ENCODE measurements around the gene SDR42E2. TPM values are rescaled to one million over a fixed set of nuclear protein-coding genes. Genes with fewer than 3 reads are reported as not detected.
A peak's percentile ranks its signal among the peaks of the same experiment; 100 is the strongest.

Gene SDR42E2
- total RNA-seq, 1 experiment from 2014 or later: 0.05 TPM

DNA sequence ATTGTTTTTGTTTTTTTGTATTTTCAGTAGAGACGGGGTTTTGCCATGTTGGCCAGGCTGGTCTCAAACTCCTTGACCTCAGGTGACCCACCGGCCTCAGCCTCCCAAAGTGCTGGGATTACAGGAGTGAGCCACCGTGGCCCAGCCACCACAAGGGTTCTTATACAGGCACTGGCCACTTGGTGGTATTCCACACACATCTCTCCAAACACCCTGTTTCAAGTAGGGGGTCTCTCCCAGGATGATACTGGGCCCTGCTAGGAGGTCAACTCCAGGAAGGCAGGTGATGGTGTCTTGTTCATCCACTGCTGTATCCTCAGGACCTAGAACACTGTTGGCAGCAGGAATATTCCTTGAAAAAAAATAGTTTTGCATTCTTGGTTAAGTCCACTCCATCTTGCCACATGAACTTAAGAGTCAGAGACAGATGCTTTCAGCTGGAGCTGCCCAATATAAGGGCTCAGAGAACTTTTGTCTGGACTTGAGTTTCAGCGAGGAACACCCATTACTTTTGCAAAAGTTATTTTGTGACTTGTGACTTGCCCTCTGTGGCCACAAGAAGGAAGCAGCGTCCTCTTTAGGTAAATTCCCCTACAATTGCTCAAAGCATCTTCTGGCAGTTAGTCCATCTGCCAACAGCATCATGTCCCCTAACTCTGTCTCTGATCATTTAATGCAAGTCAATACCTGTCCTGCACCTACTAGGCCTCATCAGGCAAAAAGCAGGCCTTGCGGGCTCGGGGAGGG, 36.4 kb downstream of the SDR42E2 start:
- no peaks in the 10 kb centered on the region for H3K36me3 ChIP-seq (ENCODE audit: control insufficient read depth, insufficient read depth, low read length)
- H3K27ac ChIP-seq (ENCODE audit: low read length): no peak overlapping the region
- intact Hi-C loops (cut with micrococcal nuclease; ENCODE audit: unreplicated experiment): loop anchor here (5.0 kb wide), 1 partner anchor 99 kb away; the partner anchor contains the start of gene POLR3E
- BruUV-seq (replicated peaks): no TSS peak
- ChIA-PET CTCF (no interaction called here), POLR2A (interaction anchor here (0.6 kb wide), 1 partner anchor 168 kb away, joined by 3 read pairs; no protein-coding TSS in a partner anchor)
- no peaks in the 10 kb centered on the region for H3K27me3 ChIP-seq (ENCODE audit: control insufficient read depth, insufficient read depth, low read length)
- no peak for DNase-seq (ENCODE audit: low read depth, low spot score)
- H3K4me3 ChIP-seq (ENCODE audit: low read depth in 2 of 2, low read length in 2 of 2): no peak overlapping the region
- TF ChIP-seq TCF7L2 (IDR thresholded peaks at IDR 0.05; ENCODE audit: low read depth, low read length) (no peak), SIN3A (IDR thresholded peaks at IDR 0.05; ENCODE audit: borderline replicate concordance, insufficient read depth, low read depth, low read length) (no peak), POLR2AphosphoS5 (IDR thresholded peaks at IDR 0.05; ENCODE audit: low read depth, low read length) (no peak)
- TF ChIP-seq, protein P1, sequence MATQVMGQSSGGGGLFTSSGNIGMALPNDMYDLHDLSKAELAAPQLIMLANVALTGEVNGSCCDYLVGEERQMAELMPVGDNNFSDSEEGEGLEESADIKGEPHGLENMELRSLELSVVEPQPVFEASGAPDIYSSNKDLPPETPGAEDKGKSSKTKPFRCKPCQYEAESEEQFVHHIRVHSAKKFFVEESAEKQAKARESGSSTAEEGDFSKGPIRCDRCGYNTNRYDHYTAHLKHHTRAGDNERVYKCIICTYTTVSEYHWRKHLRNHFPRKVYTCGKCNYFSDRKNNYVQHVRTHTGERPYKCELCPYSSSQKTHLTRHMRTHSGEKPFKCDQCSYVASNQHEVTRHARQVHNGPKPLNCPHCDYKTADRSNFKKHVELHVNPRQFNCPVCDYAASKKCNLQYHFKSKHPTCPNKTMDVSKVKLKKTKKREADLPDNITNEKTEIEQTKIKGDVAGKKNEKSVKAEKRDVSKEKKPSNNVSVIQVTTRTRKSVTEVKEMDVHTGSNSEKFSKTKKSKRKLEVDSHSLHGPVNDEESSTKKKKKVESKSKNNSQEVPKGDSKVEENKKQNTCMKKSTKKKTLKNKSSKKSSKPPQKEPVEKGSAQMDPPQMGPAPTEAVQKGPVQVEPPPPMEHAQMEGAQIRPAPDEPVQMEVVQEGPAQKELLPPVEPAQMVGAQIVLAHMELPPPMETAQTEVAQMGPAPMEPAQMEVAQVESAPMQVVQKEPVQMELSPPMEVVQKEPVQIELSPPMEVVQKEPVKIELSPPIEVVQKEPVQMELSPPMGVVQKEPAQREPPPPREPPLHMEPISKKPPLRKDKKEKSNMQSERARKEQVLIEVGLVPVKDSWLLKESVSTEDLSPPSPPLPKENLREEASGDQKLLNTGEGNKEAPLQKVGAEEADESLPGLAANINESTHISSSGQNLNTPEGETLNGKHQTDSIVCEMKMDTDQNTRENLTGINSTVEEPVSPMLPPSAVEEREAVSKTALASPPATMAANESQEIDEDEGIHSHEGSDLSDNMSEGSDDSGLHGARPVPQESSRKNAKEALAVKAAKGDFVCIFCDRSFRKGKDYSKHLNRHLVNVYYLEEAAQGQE (IDR thresholded peaks at IDR 0.05; ENCODE audit: insufficient read depth in 1 of 2, low read depth in 2 of 2, low read length in 1 of 2): no peak
- TF ChIP-seq, protein P2, sequence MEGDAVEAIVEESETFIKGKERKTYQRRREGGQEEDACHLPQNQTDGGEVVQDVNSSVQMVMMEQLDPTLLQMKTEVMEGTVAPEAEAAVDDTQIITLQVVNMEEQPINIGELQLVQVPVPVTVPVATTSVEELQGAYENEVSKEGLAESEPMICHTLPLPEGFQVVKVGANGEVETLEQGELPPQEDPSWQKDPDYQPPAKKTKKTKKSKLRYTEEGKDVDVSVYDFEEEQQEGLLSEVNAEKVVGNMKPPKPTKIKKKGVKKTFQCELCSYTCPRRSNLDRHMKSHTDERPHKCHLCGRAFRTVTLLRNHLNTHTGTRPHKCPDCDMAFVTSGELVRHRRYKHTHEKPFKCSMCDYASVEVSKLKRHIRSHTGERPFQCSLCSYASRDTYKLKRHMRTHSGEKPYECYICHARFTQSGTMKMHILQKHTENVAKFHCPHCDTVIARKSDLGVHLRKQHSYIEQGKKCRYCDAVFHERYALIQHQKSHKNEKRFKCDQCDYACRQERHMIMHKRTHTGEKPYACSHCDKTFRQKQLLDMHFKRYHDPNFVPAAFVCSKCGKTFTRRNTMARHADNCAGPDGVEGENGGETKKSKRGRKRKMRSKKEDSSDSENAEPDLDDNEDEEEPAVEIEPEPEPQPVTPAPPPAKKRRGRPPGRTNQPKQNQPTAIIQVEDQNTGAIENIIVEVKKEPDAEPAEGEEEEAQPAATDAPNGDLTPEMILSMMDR (IDR thresholded peaks at IDR 0.05): peak; percentile 48
- H3K4me1 ChIP-seq (ENCODE audit: control insufficient read depth, insufficient read depth, low read length): peaks cover 13% of the 10 kb centered on the region
- no peak for ATAC-seq
- no peaks in the 10 kb centered on the region for H3K9me3 ChIP-seq (ENCODE audit: control insufficient read depth, insufficient read depth, low read depth, low read length)
- in situ Hi-C loops (cut with HindIII; ENCODE audit: low pct_unique_long_range_greater_than_20kb, low sequenced_read_pairs): loop anchor here (25.0 kb wide), 1 partner anchor 111 kb away; the partner anchor contains the start of gene VWA3A

DNA sequence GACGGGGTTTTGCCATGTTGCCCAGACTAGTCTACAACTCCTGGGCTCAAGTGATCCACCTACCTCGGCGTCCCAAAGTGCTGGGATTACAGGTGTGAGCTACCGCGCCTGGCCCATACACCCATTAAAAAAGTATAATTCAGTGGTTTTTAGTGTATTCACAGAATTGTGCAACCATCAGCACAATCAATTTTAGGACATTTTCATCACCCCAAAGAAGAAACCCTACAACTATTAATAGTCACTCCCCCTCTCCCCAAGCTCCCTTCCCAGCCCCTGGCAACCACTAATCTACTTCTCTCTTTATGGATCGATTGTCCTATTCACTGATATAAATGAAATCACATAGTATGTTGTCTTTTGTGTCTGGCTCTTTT, 39.9 kb downstream of the SDR42E2 start:
- Histone ChIP-seq H3K4me1 (ENCODE audit: control insufficient read depth, insufficient read depth, low read length) (peaks cover 23% of the 10 kb centered on the region), H3K27ac (ENCODE audit: low read length) (no peak overlapping the region), H3K36me3 (ENCODE audit: control insufficient read depth, insufficient read depth, low read length) (no peaks in the 10 kb centered on the region; the same call in 1 of the 2 replicates), H3K4me3 (ENCODE audit: low read depth in 2 of 2, low read length in 2 of 2) (no peak overlapping the region), H3K9me3 (ENCODE audit: control insufficient read depth, insufficient read depth, low read depth, low read length) (no peaks in the 10 kb centered on the region), H3K27me3 (ENCODE audit: control insufficient read depth, insufficient read depth, low read length) (no peaks in the 10 kb centered on the region)
- CTCF ChIA-PET: no interaction called here
- TF ChIP-seq, protein P1 (IDR thresholded peaks at IDR 0.05; ENCODE audit: insufficient read depth in 1 of 2, low read depth in 2 of 2, low read length in 1 of 2): no peak
- TF ChIP-seq TCF7L2 (IDR thresholded peaks at IDR 0.05; ENCODE audit: low read depth, low read length) (no peak), POLR2AphosphoS5 (IDR thresholded peaks at IDR 0.05; ENCODE audit: low read depth, low read length) (no peak), SIN3A (IDR thresholded peaks at IDR 0.05; ENCODE audit: borderline replicate concordance, insufficient read depth, low read depth, low read length) (no peak)
- TF ChIP-seq, protein P2 (IDR thresholded peaks at IDR 0.05): no peak
- intact Hi-C loops (cut with micrococcal nuclease; ENCODE audit: unreplicated experiment): no loop called here
- in situ Hi-C loops (cut with HindIII; ENCODE audit: low pct_unique_long_range_greater_than_20kb, low sequenced_read_pairs): no loop called here
- ATAC-seq (no peak), DNase-seq (ENCODE audit: low read depth, low spot score) (no peak)
- POLR2A ChIA-PET: no interaction called here
- no TSS peak for BruUV-seq (replicated peaks)
